GM21447 (cell line): Measurements from ENCODE around the gene FAF1.
"Not testable (repeated sequence)": the region's sequence is repeated elsewhere in the genome, so short reads cannot be mapped to it uniquely, and the experiment has no call there.

Experiments used
- ATAC-seq: cut with Tn5 transposase; IDR thresholded peaks from one replicate; pipeline ENCODE4 v1.9.1; 2021; ENCODE audit not compliant: unreplicated experiment

Gene FAF1

DNA sequence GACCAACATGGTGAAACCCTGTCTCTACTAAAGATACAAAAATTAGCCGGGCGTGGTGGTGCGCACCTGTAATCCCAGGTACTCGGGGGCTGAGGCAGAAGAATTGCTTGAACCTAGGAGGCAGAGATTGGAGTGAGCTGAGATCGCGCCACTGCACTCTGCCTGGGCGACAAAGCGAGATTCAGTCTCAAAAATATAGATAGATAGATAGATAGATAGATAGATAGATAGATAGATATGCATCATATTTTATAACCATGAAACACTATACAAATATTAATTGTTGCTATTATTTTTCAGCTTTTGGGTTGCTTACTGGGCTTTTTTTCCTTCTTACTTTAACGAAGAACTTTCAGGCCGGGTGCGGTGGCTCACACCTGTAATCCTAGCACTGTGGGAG lies 4.8 kb upstream of the FAF1 start:
- ATAC-seq, result no peak

DNA sequence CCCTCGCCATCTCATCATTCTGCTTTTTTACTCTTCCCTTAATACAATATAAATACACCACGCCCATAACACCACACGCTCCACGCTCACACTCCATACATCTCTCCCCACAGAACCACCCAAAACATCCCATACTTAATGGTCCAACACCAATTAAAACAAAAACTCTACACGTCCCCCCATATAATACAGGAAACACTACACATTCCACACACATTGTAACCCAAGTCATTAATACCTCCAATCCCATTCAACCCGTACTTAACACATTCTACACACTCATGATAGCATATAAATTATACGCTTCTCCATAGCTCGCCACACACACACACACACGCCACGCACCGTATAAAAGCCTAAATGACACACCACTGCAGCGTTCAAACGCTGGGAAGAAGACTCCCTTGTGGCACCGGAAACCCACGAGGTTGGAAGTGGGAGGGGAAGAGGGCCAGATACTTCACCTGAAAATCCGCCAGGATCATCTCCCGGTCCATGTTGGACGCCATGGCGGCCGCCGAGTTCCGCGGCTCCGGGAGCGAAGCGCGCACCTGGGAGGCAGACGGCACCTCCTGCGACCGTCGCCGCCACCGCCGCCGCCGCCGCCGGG lies 659 bp downstream of the FAF1 start:
- peak; percentile 9 for ATAC-seq

DNA sequence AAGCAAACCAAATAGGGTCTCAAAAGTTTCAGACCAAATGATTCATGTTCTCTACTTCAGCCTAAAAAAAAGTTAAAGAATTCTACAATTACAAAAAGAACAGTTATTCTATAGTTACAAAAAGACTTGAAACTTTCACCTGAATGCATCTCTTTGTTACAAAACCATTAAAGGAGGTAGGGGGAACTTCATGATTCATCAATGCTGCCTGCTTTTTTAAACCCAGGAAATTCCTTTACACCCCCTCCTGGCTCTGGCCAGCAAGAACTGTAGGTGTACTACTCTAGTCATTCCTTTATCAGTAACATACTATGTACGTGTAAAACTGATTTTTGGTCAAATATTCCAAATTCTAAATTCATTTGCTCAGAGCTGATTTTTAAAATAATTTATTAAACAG lies 5.0 kb downstream of the FAF1 start:
- ATAC-seq, result no peak

DNA sequence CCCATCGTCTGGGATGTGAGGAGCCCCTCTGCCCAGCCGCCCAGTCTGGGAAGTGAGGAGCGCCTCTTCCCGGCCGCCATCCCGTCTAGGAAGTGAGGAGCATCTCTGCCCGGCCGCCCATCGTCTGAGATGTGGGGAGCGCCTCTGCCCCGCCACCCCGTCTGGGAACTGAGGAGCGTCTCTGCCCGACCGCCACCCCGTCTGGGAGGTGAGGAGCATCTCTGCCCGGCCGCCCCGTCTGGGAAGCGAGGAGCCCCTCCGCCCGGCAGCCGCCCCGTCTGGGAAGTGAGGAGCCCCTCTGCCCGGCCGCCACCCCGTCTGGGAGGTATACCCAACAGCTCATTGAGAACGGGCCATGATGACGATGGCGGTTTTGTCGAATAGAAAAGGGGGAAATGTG lies 7.5 kb downstream of the FAF1 start:
- ATAC-seq, result not testable (repeated sequence)

DNA sequence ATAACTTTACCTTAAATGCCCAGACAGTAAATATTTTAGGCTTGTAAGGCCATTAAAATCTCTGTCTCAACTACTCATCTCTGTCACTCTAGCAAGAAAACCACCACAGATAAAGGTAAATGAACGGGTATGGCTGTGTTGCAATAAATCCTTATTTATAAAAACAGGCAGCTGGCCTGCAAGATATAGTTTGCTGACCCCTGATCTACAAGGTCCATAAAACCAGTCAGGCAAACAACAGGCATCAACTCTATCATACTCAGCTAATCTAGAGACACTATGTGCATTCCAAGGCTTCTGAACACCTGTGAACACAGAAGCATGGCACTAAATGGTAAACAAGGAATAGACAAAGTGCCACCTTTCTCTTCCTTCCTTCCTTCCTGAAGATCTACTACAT lies 9.7 kb downstream of the FAF1 start:
- ATAC-seq, result no peak

DNA sequence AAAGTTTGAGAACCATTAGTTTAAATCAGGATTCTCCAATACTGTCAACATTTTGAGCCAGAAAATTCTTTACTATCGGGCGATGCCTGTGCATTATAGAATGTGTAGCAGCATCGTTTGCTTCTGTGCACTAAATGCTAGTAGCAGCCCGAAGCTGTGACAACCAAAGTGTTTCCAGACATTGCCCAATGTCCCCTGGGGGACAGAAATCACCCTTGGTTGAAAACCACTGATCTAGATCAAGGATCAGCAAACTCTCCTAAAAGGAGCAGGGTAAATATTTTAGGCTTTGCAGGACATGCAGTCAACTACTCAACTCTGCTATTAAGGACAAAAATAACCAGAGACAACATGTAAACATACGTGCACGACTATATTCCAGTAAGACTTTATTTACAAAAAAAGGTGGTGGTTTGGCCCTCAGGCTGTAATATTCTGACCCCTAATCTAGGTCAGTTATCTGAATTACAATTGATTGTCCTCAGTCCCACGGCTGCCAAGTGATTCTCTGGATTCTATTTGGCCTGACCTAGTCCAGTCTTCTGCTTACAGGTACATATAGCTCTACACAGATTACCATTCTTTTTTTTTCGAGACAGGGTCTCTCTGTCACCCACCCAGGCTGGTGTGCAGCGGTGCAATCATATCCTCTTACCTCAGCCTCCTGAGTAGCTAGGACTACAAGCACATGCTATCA lies 10.6 kb downstream of the FAF1 start:
- ATAC-seq, result no peak

DNA sequence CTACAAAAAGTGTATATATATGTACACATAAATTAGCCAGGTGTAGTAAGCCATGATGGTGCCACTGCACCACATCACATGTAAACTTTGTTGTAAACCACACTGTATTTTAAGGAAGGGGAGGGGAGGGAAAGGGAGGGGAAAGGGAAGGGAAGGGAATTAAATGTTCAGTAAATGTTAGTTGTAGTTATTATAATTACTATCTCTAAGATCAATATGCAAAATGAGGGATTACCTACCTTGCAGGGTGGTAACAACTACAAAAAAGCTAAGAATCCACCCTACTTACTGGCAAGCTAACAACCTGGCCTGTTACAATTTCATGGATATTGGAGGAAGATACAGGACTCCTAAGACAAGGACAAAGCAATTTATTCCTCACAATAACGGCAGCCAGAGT lies 17.7 kb downstream of the FAF1 start:
- no peak for ATAC-seq

DNA sequence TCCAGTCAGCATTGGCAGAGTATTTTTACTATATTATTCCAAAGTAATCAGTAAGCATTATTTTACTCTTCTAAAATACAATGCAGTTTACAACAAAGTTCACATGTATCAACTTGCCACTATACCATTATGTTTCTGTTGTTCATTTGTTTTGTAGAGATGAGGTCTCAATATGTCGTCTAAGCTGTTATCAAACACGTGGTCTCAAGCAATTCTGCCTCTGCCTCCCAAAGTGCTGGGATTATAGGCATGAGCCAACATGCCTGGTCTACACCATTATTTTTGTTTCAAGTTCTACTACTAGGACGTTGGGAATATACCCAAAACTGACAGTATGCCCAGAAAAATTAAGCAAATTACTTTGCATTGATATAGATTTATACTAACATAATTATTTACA lies 19.8 kb downstream of the FAF1 start:
- no peak for ATAC-seq

DNA sequence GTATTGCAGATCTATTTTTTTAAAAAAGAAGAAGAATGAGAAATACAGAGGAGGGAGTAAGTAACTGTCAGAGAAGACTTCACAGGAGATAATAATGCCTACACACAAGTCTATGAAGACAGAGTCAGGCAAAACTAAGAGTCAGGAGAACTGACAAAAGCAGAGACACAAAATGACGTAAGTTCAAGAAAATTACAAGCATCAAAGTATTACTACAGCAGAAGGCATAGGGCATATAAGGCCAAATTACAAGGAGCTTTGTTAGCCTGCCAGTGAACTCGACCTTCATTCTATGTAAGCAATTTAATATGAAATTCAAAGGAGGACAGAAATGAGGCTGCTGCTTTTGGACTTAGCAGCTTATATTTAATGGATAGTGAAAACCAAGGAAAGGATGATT lies 23.7 kb downstream of the FAF1 start:
- no peak for ATAC-seq

DNA sequence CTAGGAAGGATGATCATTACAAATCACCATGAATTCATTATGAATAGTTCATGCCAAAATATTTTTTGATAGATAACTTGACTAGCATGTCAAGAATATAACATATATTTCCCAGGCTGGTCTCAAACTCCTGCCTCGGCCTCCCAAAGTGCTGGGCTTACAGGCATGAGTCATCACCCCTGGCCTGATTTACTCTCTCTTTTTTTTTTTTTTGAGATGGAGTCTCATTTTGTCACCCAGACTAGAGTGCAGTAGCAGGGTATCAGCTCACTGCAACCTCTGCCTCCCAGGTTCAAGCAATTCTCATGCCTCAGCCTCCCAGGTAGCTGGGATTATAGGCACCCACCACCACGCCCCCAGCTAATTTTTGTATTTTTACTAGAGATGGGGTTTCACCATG lies 24.8 kb downstream of the FAF1 start:
- not testable (repeated sequence) for ATAC-seq

DNA sequence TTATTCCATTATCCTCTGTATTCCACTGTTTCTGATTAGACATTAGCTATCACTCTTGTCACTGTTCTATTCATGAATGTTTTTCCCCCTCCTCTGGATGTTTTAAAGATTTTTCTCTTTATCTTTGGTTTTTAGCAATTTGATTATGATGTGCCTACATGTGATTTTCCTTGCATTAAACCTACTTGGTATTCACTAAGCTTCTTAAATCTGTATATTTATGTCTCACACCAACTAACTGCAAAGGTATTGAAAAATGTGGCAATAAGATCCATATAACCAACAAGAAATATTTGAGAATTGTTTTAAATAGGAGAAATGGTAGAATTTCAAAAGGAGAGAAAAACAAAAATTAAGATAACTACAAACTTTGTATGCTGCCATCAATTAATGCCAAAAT lies 25.2 kb downstream of the FAF1 start:
- ATAC-seq, result no peak

DNA sequence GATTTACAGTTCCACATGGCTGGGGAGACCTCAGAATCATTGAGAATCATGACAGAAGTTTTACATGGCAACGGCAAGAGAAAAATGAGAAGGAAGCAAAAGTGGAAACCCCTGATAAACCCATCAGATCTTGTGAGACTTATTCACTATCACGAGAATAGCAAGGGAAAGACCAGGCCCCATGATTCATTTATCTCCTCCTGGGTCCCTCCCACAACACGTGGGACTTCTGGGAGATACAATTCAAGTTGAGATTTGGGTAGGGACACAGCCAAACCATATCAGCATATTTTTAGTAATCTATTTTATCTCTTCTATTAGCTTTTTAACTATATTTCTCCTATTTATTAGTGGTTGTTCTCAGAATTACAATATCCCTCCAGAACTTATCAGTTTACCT lies 26.3 kb downstream of the FAF1 start:
- ATAC-seq, result not testable (repeated sequence)

DNA sequence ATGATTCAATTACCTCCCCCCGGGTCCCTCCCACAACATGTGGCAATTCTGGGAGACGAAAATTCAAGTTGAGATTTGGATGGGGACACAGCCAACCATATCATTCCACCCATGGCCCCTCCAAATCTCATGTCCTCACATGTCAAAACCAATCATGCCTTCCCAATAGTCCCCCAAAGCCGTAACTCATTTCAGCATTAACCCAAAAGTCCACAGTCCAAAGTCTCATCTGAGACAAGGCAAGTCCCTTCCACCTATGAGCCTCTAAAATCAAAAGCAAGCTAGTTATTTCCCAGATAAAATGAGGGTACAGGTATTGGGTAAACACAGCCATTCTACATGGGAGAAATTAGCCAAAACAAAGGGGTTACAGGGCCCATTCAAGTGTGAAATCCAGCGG lies 28.0 kb downstream of the FAF1 start:
- ATAC-seq, result not testable (repeated sequence)

DNA sequence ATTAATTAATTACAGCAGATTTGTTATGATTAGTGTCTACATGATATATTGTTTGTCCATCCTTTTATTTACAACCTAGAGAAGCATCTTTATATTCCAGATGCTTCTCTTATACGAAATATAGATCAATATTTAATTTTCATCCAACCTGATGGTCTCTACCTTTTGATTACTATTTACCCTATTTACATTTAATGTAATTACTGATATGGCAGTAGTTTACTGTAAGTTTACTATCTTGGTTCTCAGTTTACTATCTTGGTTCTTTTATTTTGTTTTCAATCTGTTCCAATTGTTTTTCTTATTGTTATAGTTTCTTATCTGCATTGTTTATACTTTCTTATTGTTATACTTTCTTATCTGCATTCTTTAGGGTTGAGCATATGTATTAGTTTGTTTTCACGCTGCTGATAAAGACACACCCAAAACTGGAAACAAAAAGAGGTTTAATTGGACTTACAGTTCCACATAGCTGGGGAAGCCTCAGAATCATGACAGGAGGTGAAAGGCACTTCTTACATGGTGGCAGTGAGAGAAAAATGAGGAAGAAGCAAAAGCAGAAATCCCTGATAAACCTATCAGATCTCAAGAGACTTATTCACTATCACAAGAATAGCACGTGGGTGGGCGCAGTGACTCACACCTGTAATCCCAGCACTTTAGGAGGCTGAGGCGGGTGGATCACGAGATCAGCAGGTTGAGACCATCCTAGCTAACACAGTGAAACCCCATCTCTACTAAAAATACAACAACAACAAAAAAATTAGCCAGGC lies 28.9 kb downstream of the FAF1 start:
- ATAC-seq, result no peak

DNA sequence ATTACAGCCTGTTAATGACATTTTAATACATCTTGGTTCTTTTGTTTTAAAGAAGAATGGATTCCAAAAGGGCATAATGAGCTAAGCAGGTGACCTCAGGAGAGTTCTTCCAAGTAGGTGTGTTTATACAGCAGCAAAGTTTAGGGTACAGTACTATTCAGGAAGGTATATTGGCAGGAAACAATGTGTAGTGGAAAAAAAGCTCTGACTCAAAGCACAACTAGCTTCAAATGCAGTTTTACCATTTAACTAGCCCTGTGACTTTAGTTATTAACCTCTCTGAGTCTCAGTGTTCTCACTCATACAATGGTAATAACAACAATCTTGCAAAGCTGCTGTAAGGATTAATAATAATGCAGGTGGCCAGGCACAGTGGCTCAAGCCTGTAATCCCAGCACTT lies 29.9 kb downstream of the FAF1 start:
- ATAC-seq, result peak; percentile 83

DNA sequence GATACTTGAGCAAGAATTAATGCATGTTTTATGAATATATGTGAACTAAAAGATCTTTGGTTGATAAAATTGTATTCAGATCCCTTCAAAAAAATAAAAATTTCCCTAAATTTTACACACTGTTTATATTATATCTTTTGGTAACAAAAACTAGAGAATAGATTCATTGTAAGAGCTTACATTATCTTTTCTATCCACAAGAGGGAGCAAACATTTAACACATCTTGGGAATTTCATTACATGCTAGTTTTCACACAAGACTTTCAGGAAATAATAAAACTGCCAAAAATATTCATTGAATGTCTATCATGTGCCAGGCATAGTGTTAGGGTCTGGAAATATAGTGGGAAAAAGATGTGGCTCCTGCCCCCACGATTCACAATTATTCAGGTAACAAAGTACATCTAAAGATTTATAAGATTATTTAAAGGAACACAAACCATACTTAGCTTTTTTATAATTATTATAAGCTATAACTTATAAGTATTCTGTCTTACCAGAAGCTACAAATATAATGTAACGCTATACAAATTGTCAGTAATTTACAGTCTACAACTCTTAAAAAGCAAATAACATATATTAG lies 30.6 kb downstream of the FAF1 start:
- no peak for ATAC-seq

DNA sequence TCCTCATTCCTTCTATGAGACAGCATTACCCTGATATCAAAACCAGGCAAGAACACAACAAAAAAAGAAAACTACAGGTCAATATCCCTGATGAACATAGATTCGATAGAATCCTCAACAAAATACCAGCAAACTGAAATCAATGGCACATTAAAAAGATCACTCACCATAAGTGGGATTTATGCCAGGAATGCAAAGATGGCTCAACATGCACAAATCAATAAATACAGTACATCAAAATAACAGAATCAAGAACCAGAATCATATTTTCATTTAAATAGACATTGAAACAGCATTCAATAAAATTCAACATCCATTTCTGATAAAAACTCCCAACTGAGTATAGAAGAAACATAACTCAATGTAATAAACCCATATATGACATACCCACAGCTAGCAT lies 36.5 kb downstream of the FAF1 start:
- ATAC-seq, result no peak

DNA sequence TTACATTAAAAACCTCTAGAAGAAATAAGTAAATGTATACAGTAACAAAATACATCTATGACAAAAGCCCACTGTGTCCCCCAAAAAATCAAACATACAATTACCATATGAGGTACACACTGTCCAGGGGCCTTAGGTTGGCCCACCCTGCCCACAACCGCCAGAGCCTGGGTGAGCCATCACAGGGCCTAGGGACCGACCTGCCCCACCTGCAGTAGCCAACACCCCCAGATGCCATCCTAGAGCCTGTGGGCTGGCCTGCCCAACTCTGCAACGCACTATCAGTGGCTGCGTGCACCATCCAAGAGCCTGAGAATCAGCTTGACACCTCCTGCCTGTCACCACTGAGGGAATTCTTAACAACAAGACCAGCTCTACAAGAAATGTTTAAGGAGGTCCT lies 39.0 kb downstream of the FAF1 start:
- no peak for ATAC-seq

DNA sequence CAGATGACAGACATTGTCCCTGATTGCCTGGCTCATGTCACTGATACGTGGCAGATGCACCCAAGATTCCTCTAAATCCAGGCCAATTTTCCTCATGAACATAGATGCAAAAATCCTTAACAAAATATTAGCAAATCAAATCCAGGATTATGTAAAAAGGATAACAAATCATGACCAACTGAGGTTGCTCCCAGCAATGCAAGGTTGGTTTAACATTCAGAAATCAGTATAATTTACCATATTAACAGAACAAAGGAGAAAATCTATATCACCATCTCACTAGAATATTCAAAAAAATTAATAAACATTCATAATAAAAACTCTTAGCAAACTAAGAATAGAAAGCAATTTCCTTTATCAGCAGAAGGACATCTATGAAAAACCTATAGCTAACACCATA lies 39.7 kb downstream of the FAF1 start:
- no peak for ATAC-seq

DNA sequence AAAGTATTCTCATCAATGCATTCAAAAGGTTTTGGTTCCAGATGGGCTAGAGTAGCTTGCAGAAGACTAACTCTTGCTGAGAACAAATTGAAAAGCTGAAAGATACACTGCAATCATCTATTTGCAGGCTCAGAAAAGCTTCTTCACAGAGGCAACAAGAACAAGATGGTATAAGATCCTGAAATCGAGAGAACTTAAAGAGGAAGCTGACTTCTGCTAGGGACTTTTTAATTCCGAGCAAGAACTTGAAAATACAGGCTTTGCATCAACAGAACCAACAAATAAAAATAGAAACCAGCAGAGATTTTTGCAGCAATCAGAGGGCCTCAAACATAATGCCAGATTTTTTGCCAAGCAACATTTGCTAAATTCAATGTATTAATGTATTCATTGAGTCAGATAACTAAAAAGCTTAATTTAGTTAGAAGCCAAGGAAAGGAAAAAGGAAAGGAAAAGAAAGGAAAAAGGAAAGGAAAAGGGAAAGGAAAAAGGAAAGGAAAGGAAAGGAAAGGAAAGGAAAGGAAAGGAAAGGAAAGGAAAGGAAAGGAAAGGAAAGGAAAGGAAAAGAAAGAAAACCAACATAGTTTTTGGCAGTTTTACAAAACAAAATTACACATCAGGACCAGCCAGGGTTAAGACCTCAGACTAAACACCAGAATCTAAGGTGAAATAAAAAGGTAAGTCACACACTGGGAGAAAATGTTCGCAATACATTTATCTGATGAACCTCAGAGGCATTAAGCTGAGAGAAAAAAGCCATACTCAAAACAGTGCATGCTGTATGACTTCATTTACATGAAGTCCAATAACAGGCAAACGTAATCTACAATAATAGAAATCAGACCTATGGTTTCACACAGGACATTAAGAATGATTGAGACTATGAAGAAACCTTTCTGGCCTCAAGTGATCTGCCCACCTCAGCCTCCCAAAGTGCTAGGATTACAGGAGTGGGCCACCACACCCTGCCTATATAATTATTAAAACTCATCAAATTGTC lies 42.6 kb downstream of the FAF1 start:
- no peak for ATAC-seq

DNA sequence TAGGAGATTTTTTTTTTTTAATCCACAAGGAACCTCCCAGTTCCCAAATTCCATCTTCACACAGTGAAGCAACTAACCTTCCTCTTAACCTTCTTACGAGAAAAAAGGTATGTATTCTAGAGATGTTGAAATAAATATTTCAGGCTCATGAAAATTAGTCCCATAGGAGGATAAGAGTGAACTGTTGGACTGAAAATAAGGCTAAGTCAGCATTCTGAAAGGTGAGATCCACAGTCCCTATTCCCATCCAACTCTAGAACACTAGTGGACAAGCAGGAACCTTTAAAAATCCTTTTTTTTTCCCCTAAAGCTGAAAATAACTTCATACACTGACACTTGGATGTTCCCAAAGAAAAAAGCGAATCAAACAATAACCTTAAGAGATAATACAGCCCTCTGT lies 44.4 kb downstream of the FAF1 start:
- ATAC-seq, result no peak
